ENCODE data around the gene RAB32. TPM values are rescaled to one million over a fixed set of nuclear protein-coding genes. Genes with fewer than 3 reads are reported as not detected.
A peak's percentile ranks its signal among the peaks of the same experiment; 100 is the strongest.

The RAB32 gene
- total RNA-seq, 4 donors from 2014 or later = 0.34 to 18.3 (median 5.5) TPM

DNA sequence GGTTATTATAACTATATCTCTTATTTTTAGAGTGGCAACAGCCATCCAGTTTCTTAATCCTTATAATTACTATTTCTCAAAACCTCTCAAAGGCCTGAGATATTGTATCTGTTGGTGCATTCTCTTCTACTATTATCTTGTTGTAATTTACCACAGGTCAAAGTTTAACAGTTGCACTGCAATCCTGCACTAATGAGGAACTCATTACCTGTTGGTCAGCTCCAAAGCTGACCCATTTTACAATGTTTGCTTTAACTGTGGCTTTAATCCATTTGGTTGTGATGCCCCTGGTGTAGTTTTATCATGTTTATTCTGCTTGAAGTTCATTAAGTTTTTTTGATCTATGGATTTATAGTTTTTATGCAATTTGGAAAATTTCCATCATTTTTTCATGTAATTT, 48.8 kb downstream of the RAB32 start:
- DNase-seq = no peak
- Histone ChIP-seq H3K36me3 (no peaks in the 10 kb centered on the region), H3K4me1 (no peaks in the 10 kb centered on the region), H3K27me3 (no peaks in the 10 kb centered on the region), H3K9me3 (no peaks in the 10 kb centered on the region), H3K4me3 (no peak overlapping the region), H3K27ac (no peak overlapping the region)
- intact Hi-C loops (cut with DNase I) = no loop called here
- TF ChIP-seq POLR2A (IDR thresholded peaks at IDR 0.05) = no peak
- TF ChIP-seq, protein P1, sequence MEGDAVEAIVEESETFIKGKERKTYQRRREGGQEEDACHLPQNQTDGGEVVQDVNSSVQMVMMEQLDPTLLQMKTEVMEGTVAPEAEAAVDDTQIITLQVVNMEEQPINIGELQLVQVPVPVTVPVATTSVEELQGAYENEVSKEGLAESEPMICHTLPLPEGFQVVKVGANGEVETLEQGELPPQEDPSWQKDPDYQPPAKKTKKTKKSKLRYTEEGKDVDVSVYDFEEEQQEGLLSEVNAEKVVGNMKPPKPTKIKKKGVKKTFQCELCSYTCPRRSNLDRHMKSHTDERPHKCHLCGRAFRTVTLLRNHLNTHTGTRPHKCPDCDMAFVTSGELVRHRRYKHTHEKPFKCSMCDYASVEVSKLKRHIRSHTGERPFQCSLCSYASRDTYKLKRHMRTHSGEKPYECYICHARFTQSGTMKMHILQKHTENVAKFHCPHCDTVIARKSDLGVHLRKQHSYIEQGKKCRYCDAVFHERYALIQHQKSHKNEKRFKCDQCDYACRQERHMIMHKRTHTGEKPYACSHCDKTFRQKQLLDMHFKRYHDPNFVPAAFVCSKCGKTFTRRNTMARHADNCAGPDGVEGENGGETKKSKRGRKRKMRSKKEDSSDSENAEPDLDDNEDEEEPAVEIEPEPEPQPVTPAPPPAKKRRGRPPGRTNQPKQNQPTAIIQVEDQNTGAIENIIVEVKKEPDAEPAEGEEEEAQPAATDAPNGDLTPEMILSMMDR (IDR thresholded peaks at IDR 0.05) = no peak

DNA sequence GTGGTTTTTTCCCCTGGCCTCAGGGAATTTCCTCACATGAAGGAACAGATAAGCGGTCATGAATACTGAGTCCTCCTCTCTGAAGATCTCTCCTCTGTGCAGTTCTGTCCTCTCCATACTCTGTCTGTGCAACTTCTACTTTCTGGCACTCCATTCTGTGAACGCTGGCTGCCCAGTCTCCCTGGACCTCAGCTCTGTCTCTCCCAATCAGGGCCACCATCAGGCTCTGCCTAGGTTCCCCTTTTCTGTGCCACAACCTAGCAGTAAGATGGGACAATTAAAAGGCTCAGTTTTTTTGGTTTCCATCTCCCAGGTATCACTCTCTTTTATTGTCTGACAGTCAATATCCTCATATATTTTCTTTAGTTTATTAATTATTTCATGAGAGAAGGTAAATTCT, 50.4 kb downstream of the RAB32 start:
- no peak overlapping the region for H3K4me3 ChIP-seq
- peaks cover 0 to 7% (median 4%) of the 10 kb centered on the region in 3 donors for H3K4me1 ChIP-seq
- DNase-seq = no peak
- H3K27me3 ChIP-seq = no peaks in the 10 kb centered on the region
- WGBS, 2 donors = 68 to 77% methylated on average over 2 of the region's 2 CpGs
- intact Hi-C loops (cut with DNase I) = no loop called here
- H3K9me3 ChIP-seq = no peaks in the 10 kb centered on the region
- TF ChIP-seq, protein P1 (IDR thresholded peaks at IDR 0.05) = no peak
- no peak for TF ChIP-seq POLR2A (IDR thresholded peaks at IDR 0.05)
- H3K36me3 ChIP-seq = no peaks in the 10 kb centered on the region
- no peak overlapping the region for H3K27ac ChIP-seq

DNA sequence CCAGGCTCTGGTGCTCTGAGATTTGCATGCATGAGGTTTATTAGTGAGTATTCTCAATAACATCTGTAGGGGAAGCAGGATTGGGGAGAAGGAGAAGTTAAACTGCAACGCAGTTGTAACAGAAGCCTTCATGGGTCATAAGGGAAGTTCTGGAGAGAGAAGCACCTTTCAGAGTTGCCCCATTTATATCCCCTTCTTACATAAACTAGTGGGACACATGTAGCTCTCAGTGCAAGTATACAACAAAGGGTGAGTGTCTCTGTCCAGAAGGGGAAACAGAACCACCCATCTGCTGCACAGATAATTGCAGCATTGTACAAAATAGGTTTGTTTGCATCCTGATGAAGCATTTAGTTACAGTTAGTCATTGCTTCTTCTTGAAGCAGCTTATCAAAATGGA, 50.9 kb downstream of the RAB32 start:
- intact Hi-C loops (cut with DNase I) = no loop called here
- WGBS, 2 donors = 63 to 75% methylated on average over 1 of the region's 1 CpG
- H3K27me3 ChIP-seq = no peaks in the 10 kb centered on the region
- no peaks in the 10 kb centered on the region for H3K36me3 ChIP-seq
- H3K9me3 ChIP-seq = no peaks in the 10 kb centered on the region
- peaks cover 0 to 11% (median 6%) of the 10 kb centered on the region in 3 donors for H3K4me1 ChIP-seq
- no peak overlapping the region for H3K27ac ChIP-seq
- no peak for DNase-seq
- H3K4me3 ChIP-seq = no peak overlapping the region
- TF ChIP-seq, protein P1 (IDR thresholded peaks at IDR 0.05) = no peak
- TF ChIP-seq POLR2A (IDR thresholded peaks at IDR 0.05) = no peak

DNA sequence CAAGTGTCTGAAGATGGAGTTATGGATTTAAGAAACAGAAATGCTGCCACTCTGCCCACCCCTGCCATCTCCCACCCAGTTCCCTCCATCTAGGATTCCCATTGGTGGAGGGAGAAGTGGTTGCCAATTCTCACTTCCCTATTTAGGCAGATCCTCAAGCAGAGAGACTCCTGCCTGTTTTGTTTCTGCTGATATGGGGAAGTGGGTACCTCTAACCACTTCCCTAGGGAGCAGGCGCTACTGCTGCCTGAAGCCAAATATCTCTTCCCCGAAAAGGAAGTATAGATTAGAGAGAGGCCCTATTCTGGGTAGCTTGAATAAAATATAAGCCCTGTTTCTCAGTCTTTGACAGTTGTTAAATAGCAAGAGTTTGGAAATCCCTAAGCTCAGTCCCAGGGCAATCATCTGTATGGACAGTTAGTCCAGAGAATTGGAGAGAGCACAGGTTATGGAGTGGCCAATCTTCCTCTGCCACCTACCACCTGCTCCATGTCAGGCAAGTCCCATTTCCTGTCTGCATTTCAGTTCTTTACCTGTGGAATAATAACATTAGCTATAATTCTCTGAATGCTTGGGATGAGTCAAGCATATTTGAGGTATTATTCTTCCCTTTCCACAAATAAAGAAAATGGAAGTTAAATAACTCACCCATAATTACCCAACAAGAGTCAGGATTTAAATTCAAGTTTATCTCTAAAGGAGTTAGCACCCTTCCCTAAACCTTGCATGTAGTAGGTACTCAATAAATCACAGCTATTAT, 52.5 kb downstream of the RAB32 start:
- intact Hi-C loops (cut with DNase I) = no loop called here
- 29 to 67% methylated on average over 1 to 2 of the region's 2 CpGs for WGBS, 2 donors
- H3K4me3 ChIP-seq = no peak overlapping the region
- H3K9me3 ChIP-seq = no peaks in the 10 kb centered on the region
- H3K36me3 ChIP-seq = no peaks in the 10 kb centered on the region
- no peak for DNase-seq
- no peak overlapping the region for H3K27ac ChIP-seq
- H3K27me3 ChIP-seq = no peaks in the 10 kb centered on the region
- peaks cover 0 to 11% (median 6%) of the 10 kb centered on the region in 3 donors for H3K4me1 ChIP-seq
- TF ChIP-seq POLR2A (IDR thresholded peaks at IDR 0.05) = no peak
- TF ChIP-seq, protein P1 (IDR thresholded peaks at IDR 0.05) = no peak

DNA sequence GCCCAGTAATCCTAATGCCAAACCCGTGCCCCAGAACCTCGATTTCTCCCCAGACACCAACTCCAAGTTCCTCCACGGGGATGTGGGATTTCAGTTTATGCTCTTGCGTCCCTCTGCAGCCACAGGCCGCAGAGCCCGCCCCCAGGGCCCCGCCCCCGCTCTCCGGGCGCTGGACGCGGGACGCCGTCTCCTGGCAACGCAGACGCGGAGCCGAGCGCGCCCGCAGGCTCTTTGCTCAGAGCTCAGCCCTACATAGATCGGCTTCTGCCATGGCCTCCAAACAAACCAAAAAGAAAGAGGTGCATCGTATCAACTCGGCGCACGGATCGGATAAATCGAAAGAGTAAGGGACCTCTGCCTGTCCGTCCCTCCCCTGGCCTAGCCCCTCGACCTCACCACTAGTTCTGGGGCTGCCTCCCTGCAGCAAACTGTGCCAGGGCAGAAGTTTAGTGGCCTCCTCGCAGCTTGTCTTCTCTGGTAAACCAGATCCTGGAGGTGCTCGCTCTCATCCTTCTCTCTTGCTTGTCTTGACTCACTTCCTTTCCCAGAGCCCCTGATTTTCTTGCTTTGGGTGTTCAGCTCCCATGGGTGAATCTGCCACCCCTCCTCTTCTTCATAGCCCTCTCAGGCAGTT, 55.3 kb downstream of the RAB32 start, which contains the start of gene ADGB:
ADGB (plus strand) TSS at position 201 of the 634 bp plus-strand sequence; CDS start at position 270, 69 bp downstream.
- TF ChIP-seq, protein P1 (IDR thresholded peaks at IDR 0.05) = no peak
- TF ChIP-seq POLR2A (IDR thresholded peaks at IDR 0.05) = no peak
- no peak for DNase-seq
- WGBS, 2 donors = 6 to 26% methylated on average over 3 to 6 of the region's 32 CpGs
- H3K4me3 ChIP-seq = peak within 1 kb of the TSS; percentile 17 to 64 (median 35)
- H3K27ac ChIP-seq = no peak within 1 kb of the TSS
- H3K4me1 ChIP-seq = peaks cover 0 to 11% (median 6%) of the 10 kb centered on the region in 3 donors
- H3K27me3 ChIP-seq = no peaks in the 10 kb centered on the region
- H3K36me3 ChIP-seq = no peaks in the 10 kb centered on the region
- no peaks in the 10 kb centered on the region for H3K9me3 ChIP-seq
- intact Hi-C loops (cut with DNase I) = no loop called here
